NOMO-1 treated with dmso at 0.1 percent for 144 hours (cell line): ENCODE measurements around the gene MAP2K5.
"Not testable (repeated sequence)": the region's sequence is repeated elsewhere in the genome, so short reads cannot be mapped to it uniquely, and the experiment has no call there.

Experiments
- DNase-seq: peaks from one replicate; lab custom pipeline; 2025; ENCODE audit not compliant: unreplicated experiment; lab: John Stamatoyannopoulos, UW

MAP2K5 gene

DNA sequence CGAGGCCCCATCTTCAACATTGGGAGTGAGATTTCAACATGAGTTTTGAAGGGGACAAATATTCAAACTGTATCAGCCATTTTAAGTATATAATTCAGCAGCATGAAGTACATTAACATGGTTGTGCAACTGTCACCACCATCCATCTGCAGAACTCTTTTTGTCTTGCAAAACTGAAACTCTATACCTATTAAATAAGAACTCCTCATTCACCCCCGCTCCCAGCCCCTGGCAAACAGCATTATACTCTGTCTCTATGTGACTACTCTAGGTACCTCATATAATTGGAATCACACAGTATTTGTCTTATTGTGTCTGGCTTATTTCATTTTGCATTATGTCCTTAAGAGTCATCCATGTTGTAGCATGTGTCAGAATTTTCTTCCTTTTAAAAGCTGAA lies 110.1 kb downstream of the MAP2K5 start:
- DNase-seq: no peak

DNA sequence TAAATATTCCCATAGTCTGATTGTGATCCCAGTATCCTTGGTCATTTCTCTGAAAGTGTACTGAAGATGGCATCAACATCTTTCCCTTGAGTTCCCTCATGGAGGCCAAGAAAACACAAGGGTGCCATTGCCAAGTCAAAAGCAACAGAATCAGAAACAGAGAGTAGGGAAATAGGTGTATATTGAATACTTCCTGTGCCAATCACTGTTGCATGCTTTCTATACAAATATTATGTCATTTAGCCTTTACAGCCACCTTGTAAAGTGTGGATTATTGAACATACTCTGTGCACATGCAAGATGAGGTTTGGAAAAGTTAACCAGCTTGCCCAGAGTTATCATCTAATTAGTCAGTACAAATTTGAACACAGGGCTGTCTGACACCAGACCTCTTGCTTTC lies 117.9 kb downstream of the MAP2K5 start:
- DNase-seq: no peak

DNA sequence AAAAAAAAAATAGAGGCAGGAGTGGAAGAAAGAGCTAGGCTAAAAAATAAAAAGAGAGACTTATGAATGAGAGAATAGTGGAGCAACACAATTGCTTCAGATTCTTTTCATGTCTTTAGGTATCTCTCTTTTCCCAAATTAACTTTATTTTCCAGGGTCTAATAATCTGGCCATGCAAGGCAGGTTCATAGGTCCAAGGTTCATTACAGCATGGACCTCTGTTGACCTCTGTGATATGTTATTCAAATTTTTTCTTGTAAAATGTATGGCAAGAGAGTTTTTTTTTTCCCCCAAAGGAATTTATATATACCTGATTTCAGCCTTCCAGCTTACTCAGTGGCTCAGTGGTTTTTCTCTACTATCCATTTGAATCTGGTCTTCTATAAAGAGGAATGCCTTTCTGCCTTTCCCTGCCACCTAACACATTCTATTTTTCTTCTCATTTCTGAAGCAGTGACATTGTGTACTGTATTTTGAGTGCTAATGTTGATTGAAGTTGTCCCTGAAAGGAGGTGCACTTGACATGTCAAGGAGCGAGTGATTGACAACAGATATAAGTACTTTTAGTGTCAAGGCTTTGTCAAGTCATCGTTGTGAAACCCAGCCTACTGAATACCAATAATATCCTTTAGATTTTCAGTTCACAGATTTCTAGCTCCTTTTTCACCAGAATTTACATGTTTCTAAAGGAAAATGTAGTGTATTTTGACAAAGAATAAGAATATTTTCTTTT lies 118.5 kb downstream of the MAP2K5 start:
- DNase-seq: no peak

DNA sequence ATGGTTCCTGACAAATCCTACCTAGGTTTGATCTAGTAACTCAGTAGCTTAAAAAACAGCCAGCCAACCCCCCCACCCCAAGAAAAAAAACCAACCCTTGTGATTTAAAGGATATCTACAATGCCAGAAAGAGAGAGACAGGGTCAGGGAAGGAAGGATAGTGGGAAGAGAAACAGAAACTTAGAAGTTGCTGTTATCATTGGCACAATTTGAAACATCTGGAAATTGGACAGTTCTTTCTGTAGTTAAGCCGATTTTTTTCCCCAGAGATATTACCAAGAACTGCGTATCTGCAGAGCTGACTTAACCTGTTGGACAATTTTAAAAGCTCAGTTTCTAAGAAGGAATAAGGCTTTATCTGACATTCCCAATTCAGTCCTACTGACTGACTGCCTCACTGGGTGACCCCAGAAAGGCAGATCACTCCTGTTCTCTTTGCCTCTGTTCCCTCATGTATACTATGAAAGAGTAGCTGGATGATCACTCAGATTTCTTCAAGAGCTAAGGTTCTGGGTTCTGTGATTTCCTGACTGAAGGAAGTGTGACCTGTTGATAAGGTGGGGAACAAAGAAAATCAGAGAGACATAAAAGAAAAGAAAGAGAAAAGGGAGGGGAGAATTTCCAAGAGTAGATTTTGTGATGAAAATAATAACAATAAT lies 128.3 kb downstream of the MAP2K5 start:
- DNase-seq: no peak

DNA sequence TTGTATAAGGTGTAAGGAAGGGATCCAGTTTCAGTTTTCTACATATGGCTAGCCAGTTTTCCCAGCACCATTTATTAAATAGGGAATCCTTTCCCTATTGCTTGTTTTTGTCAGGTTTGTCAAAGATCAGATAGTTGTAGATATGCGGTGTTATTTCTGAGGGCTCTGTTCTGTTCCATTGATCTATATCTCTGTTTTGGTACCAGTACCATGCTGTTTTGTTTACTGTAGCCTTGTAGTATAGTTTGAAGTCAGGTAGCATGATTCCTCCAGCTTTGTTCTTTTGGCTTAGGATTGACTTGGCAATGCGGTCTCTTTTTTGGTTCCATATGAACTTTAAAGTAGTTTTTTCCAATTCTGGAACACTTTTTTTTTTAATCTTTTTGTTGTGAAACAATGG lies 130.3 kb downstream of the MAP2K5 start:
- DNase-seq: not testable (repeated sequence)

DNA sequence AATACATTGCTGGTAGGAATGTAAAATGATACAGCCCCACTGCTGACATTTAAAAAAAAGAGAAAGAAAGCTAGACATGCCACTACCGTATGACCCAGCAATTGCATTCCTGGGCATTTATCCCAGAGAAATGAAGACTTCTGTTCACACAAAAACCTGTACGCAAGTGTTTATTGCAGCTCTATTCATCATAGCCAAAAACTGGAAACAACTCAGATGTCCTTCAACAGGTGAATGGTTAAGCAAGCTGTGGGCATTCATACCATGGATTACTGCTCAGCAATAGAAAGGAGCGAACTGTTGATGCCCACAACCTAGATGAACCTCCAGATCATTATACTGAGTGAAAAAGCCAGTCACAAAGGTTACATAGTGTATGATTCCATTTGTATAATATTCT lies 132.5 kb downstream of the MAP2K5 start:
- DNase-seq: no peak

DNA sequence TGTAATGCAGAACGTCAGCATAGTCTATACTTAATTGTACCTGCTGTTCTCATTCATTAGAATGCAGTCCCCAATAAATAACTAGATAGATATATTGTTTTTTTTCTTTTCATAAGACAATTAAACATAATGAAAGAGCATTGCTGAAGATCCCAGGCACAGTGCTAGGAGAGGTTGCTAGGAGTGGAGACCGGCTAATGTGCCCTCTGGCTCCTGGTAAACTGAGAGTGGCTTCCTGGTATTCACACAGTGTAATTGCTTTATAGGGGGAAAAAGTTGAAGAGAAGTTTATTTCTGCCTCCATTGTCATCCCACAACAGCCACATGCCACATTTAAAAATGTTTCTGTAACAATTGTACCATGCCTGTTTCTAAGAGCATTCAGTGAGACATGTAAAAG lies 135.6 kb downstream of the MAP2K5 start:
- no peak for DNase-seq

DNA sequence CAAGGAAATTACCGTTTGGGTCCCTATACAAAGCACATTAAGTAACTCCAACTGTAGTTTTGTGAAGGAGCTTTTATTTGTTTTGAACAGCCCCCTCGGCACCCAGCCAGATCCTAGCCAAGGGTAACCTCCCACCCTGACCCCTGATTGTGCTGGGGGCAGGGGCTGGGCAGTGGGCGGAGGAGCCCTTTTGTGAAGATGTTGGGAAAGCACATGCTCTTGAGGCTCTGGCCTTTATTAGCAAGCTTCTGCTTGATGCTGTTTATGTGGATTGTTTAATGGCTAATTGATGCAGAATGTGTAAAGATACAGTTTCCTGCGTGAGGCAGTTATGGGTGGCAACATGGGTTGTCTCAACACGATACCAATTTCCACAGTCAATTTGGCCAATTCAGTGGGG lies 136.5 kb downstream of the MAP2K5 start:
- no peak for DNase-seq

DNA sequence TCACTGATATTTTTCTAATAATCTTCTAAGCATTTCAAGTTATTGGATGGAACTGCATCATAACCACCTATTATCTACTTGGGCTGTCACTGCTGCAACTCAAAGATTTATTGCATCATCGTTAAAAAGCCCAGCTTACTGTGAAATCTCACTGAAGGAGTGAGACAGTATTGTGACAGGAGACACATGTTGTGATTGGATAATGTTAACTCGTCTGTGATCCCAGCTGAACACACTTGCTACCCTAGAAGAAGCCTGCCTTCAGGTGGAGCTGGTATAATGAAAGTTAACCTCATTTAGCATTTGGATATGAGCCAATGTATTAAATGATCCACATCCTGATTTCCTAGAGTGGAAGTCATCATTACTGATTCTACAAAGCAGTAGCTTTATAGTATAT lies 138.1 kb downstream of the MAP2K5 start:
- DNase-seq: no peak

DNA sequence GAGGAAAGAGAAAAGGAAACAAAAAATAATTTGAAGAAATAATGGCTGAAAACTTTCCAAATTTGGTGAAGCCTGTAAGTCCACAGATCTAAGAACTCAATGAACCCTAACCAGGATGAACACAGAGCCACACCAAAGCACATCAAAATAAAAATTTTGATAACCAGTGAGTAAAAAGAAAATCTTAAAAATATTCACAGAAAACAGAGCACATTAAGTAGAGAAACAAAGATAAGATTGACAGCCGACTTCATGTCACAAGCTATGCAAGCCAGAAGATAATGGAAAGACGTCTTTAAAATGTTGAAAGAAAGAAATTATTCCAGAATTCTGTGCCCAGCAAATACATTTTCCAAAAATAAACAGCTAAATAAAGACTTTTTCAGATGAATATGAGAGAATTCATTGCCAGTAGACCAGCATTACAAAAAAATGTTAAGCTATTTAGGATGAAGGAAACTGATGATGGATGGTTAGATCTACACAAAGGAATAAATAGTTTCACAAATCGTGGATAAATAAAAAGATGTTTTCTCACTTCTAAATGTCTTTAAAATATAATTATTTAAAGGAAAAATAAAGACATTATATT lies 142.6 kb downstream of the MAP2K5 start:
- DNase-seq: no peak

DNA sequence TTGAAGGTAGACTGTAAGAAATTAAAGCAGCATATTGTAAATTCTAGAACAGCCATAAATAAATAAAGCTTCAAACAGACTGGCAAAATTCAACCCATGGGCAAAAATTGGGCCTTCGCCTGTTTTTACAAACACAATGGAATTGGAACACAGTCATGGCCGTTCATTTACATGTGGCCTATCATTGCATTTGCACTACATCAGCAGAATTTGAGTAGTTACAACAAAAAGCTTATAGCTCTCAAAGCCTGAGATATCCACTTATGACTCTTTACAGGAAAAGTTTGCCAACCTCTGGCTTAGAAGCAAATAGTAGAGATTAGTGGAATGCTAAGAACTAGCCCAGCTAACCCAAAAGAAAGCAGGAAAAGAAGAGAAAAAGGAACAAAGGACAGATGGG lies 143.2 kb downstream of the MAP2K5 start:
- no peak for DNase-seq

DNA sequence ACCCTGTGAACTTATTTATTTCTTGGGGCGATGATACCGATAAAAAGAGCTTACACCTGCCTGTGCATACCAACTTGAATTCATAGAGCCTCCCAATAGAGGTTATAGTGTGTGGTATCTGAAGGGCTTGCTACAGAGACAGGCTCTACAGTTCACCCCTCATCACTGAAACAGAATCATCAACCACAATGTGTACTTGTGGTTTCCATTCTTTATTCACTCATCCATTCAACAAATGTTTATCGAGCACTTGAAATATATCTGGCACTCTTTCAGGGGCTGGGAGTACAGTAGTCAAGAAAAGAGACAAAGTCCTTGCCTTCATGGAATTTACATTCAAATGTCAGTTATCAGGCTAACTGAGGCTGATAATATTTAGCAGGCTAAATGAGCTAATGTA lies 148.4 kb downstream of the MAP2K5 start:
- DNase-seq: no peak

DNA sequence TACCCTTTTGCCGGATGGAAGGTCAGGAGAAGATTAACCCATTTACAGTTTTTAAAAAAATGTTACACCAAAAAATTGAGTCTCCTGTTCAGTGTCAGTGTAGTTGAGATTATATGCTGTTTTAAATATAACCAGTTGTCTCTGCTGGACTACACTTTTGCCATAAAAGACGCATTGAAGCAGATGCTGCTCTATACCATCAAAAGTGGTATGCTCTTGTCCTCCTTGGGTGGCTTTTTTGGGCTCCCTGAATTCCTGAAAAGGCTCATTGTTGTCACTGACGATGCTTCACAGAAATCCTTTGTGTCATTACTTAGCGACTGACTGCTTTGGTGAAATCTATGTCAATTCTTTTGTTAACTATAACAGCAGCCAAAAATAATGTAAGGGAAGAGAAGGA lies 148.9 kb downstream of the MAP2K5 start:
- DNase-seq: no peak

DNA sequence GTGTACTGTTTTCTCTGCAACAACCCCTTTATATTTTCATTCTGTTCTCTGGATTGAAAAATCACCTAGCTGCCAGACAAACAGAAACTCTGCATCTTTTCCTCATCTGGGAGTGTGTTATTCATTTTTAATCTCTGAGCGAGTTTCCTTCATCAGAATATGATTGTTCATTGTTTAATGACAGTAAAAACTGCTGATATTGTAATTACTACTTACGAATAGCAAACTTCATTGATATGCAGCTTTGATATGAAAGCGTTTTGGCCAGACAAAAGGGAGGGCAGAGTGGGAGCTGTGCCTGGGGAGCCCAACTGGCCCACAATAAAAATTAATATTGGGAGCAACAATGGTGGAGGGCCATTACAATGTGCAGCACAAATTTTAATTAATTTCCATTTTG lies 150.1 kb downstream of the MAP2K5 start:
- DNase-seq: no peak

DNA sequence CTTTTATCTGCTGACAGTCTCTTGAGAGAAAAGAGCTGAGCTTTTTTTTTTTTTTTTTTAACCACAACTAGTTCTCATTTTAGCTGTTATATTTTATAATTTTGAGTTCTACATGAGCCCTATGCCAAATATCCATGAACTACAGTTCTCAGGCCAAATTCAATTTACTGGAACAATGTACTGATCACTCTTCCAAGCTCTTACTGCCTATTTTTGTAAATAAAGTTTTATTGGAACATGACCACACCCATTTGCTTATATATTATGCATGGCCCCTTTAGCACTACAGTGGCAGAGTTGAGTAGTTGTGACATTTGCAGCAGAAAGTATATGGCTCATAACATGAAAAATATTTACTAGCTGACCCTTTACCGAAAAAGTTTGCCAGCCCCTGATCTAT lies 153.6 kb downstream of the MAP2K5 start:
- DNase-seq: no peak

DNA sequence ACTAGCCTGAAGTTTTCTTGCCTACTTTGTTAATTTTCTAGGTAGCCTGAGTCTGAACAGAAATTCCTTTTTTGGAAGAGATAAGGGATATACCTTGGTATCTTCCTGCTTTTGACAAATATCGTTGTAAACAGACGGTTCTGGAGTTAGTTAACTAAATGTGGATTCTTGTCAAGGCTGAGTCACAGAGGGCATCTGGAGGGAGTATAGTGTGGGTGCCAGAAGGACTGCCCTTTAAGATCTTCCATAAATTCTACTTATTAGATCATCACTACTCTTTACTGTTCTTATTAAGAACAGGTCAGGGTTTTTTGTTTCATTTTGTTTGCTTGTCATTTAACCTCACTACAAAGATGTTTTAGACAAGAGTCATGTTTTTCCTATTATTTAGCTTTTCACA lies 157.5 kb downstream of the MAP2K5 start:
- no peak for DNase-seq

DNA sequence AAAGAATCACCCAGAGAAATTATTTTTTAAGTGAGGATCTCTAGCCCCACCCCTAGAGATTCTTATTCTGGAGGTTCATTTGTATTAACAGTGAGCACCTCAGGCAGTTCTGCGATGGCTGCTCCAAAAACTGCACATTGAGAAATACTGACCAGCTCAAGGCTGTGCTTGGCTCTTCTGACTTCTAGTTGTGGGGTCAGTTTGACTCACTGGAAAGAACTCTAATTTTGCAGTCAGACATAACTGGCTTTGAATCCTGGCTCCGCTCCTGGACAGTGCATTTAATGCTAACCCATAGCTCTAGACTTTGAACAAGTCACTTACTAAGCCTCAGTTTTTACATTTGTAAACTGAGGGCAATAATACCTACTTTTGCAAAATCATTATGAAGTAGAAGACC lies 159.2 kb downstream of the MAP2K5 start:
- no peak for DNase-seq

DNA sequence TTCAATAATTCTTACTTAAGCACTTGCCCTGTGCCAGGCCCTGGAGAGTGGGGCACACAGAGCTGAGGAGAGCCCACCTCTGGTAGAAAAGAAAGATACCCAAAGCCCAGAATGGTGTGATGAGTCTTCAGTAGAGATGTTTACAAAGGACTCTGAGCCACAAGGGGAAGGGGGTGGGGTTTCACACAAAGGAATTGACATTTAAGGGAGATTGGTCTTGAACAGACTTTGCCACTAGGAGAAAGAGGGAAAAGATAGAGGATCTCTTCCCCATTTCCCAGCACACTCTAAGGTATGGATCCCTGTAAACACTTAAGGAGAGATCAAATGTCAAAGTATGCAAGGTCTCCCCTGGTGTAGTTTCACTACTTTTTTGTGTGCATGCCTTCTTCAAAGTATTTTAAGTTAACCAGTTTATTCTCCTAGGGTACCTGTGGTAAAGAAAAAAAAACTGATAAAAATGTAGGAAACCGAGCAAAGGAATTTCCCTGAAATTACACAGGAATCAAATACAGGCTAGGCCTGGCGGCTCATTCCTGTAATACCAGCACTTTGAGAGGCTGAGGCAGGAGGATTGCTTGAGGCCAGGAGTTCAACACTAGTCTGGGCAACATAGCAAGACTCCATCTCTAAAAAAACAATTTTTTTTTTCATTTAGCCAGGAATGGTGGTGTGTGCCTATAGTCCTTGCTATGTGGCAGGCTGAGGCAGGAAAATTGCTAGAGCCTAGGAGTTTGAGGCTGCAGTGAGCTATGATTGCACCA lies 165.2 kb downstream of the MAP2K5 start:
- DNase-seq: no peak

DNA sequence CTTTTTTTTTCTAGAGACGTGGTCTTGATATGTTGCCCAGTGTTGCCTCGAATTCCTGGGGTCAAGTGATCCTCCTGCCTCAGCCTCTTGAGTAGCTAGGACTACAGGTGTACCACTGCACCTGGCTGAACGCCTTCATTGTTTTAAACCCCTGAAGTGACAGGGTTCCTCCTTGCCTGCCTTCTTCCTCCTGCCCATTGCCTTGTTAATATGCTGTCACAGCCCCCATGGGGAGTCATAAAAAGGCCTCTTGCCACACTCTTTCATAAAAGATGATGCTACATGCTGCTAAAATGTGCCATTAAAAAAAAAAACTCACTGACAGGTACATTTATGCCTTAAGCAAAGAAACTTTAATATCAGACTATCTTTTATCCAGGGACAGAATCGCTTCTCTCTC lies 166.0 kb downstream of the MAP2K5 start:
- DNase-seq: no peak

DNA sequence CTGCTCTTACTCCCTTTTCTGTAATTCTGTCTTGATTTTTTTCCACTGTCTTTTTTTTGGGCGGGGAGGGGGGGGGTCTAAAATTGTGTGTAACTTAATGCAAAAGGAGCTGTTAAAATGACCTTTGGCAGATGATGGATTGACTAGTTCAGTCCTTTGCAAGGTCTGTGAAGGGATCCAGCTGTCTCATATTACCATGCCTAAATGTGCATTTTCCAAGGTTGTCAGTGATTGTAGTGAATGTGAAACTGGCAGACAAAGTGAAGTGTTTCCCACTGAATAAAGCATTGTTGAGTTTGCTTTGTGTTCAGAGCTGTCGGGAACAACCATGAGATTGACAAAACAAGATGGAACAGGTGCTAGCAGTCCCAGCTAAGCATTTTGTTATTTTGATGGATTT lies 172.7 kb downstream of the MAP2K5 start:
- no peak for DNase-seq

DNA sequence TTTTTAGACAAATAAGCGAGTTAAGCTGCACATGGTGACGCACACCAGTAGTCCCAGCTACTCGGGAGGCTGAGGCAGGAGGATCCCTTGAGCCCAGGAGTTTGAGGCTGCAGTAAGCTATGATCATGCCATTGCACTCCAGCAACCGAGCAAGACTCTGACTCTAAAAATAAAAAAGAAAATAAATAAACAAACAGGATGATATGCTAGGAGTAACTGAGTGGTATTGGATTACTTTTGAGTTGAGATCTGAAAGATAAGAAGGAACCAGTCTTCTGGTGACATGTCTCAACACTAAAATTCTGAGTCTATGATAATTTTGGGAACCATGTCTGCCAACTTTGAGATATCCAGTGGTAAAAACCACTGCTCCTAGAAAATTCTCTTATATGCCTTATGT lies 173.7 kb downstream of the MAP2K5 start:
- DNase-seq: no peak

DNA sequence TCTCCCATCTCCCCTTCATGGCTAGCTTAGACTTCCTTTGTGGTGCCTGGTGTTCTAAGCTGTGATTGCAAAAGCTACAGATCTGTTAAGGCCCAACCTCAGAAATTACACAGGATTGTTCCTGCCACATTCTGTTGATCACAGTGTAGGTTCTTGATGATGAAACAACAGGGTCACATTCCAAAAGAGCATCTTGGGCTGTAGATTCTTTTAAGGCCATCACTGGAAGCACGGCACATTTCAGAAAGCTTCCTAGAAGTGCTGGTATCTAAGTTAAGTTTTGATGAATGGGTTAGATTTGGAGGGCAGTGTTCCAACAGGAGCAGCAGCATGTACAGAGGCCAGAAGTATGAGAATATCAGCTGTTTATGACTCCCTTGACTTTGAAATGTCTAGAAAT lies 175.3 kb downstream of the MAP2K5 start:
- DNase-seq: no peak
